BE2C (cell line): ENCODE results near the gene TPST1.
"Not testable (repeated sequence)": the region's sequence is repeated elsewhere in the genome, so short reads cannot be mapped to it uniquely, and the experiment has no call there.

Experiments
- DNase-seq: peaks from one replicate; pipeline ENCODE4 v3.0.0-alpha.2; 2020
- H3K27me3 ChIP-seq: fragments of 250-450 bp; sonication (Bioruptor Pico); 2 replicates; pipeline ENCODE4 v1.5.1; 2020; ENCODE audit warnings: mild to moderate bottlenecking
- H3K36me3 ChIP-seq: fragments of 250-450 bp; sonication (Bioruptor Pico); 2 replicates; pipeline ENCODE4 v1.5.1; 2020; ENCODE audit warnings: mild to moderate bottlenecking
- H3K4me1 ChIP-seq: fragments of 250-450 bp; sonication (Bioruptor Pico); 2 replicates; pipeline ENCODE4 v1.5.1; 2020
- H3K4me3 ChIP-seq: 2 replicates; pipeline ENCODE4 v1.5.1; 2011; ENCODE audit warnings: low read depth, low read length
- H3K9me3 ChIP-seq: fragments of 250-450 bp; sonication (Bioruptor Pico); 2 replicates; pipeline ENCODE4 v1.5.1; 2020
- CTCF ChIP-seq: IDR thresholded peaks from 2 replicates; pipeline ENCODE4 v1.5.1; 2012; ENCODE audit warnings: mild to moderate bottlenecking, low read depth, low read length

The TPST1 gene

GRCh38 chr7:66356277-66356721 is 151.2 kb downstream of the TPST1 start:
- Histone ChIP-seq H3K9me3 (no peaks in the 10 kb centered on the region), H3K27me3 (no peaks in the 10 kb centered on the region), H3K36me3 (no peaks in the 10 kb centered on the region; the same call in 1 of the 2 replicates), H3K4me3 (no peak overlapping the region), H3K4me1 (no peaks in the 10 kb centered on the region; the same call in 1 of the 2 replicates)
- TF ChIP-seq CTCF = no peak
- DNase-seq = no peak

DNA sequence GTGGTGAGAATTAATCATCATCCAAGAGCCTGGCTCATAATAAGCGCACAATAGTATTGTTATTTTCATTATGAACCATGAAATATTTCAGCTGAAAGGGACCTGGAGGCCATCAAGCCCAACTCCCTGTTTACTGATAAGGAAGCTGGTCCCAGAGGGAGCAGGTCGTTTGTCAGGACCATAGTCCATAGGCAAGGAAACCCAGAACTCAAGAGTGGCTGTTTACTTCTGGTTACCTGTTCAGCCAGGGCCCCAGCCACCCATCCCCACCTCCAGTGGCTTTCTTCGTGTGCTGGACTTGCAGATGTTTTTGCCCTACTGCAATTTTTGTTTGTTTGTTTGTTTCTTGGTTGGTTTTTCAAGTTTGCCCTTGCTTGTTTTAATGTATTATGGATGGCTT is 152.0 kb downstream of the TPST1 start:
- Histone ChIP-seq H3K9me3 (no peaks in the 10 kb centered on the region), H3K4me1 (no peaks in the 10 kb centered on the region; the same call in 1 of the 2 replicates), H3K36me3 (no peaks in the 10 kb centered on the region; the same call in 1 of the 2 replicates), H3K4me3 (no peak overlapping the region), H3K27me3 (no peaks in the 10 kb centered on the region)
- TF ChIP-seq CTCF = no peak
- DNase-seq = no peak

- Histone ChIP-seq H3K4me1 (no peaks in the 10 kb centered on the region), H3K27me3 (no peaks in the 10 kb centered on the region), H3K4me3 (no peak overlapping the region), H3K36me3 (no peaks in the 10 kb centered on the region), H3K9me3 (no peaks in the 10 kb centered on the region)
- DNase-seq = no peak
- TF ChIP-seq CTCF = no peak
These were observed 154.6 kb downstream of the TPST1 start for GRCh38 chr7:66359656-66360211.

DNA sequence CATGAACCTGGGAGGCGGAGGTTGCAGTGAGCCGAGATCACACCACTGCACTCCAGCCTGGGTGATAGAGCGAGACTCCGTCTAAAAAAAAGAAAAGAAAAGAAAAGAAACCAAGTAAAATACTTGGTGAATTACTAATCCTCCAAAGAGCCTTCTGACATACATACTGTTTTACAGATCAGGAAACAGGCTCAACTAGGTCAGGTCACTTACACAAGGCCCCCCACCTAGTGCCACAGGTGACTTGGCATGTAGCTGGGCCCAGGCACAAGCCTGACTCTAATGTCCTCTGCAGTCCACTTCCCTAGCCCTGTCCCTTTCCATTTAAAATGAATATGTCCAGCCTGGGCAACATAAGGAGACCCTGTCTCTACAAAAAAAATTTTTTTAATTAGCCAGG is 157.0 kb downstream of the TPST1 start:
- H3K27me3 ChIP-seq = no peaks in the 10 kb centered on the region

DNA sequence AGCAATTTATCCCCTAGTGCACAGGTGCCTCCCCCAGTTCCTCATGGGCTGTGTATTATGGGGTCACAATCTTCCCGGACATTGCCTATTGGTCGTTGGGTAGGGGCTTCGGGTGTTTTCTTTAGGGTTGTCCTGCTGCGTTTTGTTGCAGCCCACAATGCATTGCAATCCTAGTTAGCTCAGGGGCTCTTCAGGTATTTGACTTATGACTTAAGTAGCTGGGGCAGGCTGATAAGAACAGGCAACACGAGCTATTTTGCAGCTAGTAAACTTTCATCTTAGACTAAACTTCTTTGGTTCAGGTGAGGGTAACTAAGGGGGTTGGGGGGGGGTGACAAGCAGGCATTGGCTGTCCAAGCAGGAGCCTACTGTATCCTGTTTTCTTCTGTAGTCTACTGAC is 158.5 kb downstream of the TPST1 start:
- Histone ChIP-seq H3K4me3 (no peak overlapping the region), H3K9me3 (no peaks in the 10 kb centered on the region), H3K4me1 (no peaks in the 10 kb centered on the region), H3K27me3 (no peaks in the 10 kb centered on the region), H3K36me3 (no peaks in the 10 kb centered on the region)
- no peak for DNase-seq
- TF ChIP-seq CTCF = no peak

More for the DNA sequence above, 157.0 kb downstream of the TPST1 start:
- Histone ChIP-seq H3K9me3 (no peaks in the 10 kb centered on the region), H3K4me3 (no peak overlapping the region), H3K36me3 (no peaks in the 10 kb centered on the region), H3K4me1 (no peaks in the 10 kb centered on the region)
- no peak for DNase-seq
- TF ChIP-seq CTCF = no peak

- DNase-seq, H3K27me3 ChIP-seq, H3K36me3 ChIP-seq, H3K4me3 ChIP-seq, H3K9me3 ChIP-seq, H3K4me1 ChIP-seq: not testable (repeated sequence)
These were observed 159.9 kb downstream of the TPST1 start for GRCh38 chr7:66365031-66365430.
